ENCODE data around the gene COLEC12.

COLEC12 gene

GRCh38 chr18:435940-436339 lies 64.6 kb downstream of the COLEC12 start:
- Histone ChIP-seq H3K4me3 (ENCODE audit: low read depth, low read length) (no peak overlapping the region), H3K27ac (ENCODE audit: low read depth, low read length) (no peak overlapping the region), H3K27me3 (ENCODE audit: insufficient read depth, low read length) (no peaks in the 10 kb centered on the region), H2AFZ (ENCODE audit: low read length, unreplicated experiment) (no peak overlapping the region), H3K4me1 (ENCODE audit: control insufficient read depth, insufficient read depth, low read length, unreplicated experiment) (peaks cover 17% of the 10 kb centered on the region), H3K79me2 (ENCODE audit: control insufficient read depth, insufficient read depth, low read length, unreplicated experiment) (no peaks in the 10 kb centered on the region), H3K36me3 (ENCODE audit: insufficient read depth, low read length) (no peaks in the 10 kb centered on the region)

- H3K79me2 ChIP-seq (ENCODE audit: control insufficient read depth, insufficient read depth, low read length, unreplicated experiment) = no peaks in the 10 kb centered on the region
- H3K4me3 ChIP-seq (ENCODE audit: low read depth, low read length) = no peak overlapping the region
- no peaks in the 10 kb centered on the region for H3K36me3 ChIP-seq (ENCODE audit: insufficient read depth, low read length)
- no peak overlapping the region for H2AFZ ChIP-seq (ENCODE audit: low read length, unreplicated experiment)
- H3K4me1 ChIP-seq (ENCODE audit: control insufficient read depth, insufficient read depth, low read length, unreplicated experiment) = peaks cover 17% of the 10 kb centered on the region
- peak overlapping the region; percentile 5; the same call in 1 of the 2 replicates for H3K27ac ChIP-seq (ENCODE audit: low read depth, low read length)
- H3K27me3 ChIP-seq (ENCODE audit: insufficient read depth, low read length) = no peaks in the 10 kb centered on the region
These were observed 66.1 kb downstream of the COLEC12 start for GRCh38 chr18:434410-434809.

- no peaks in the 10 kb centered on the region for H3K27me3 ChIP-seq (ENCODE audit: insufficient read depth, low read length)
- H3K79me2 ChIP-seq (ENCODE audit: control insufficient read depth, insufficient read depth, low read length, unreplicated experiment) = no peaks in the 10 kb centered on the region
- peaks cover 17% of the 10 kb centered on the region for H3K4me1 ChIP-seq (ENCODE audit: control insufficient read depth, insufficient read depth, low read length, unreplicated experiment)
- peak overlapping the region; percentile 5; the same call in 1 of the 2 replicates for H3K27ac ChIP-seq (ENCODE audit: low read depth, low read length)
- H2AFZ ChIP-seq (ENCODE audit: low read length, unreplicated experiment) = no peak overlapping the region
- no peak overlapping the region for H3K4me3 ChIP-seq (ENCODE audit: low read depth, low read length)
- H3K36me3 ChIP-seq (ENCODE audit: insufficient read depth, low read length) = no peaks in the 10 kb centered on the region
These were observed 66.5 kb downstream of the COLEC12 start for GRCh38 chr18:433960-434359.

- Histone ChIP-seq H3K4me1 (ENCODE audit: control insufficient read depth, insufficient read depth, low read length, unreplicated experiment) (peaks cover 17% of the 10 kb centered on the region), H3K79me2 (ENCODE audit: control insufficient read depth, insufficient read depth, low read length, unreplicated experiment) (no peaks in the 10 kb centered on the region), H3K27ac (ENCODE audit: low read depth, low read length) (no peak overlapping the region), H3K4me3 (ENCODE audit: low read depth, low read length) (no peak overlapping the region), H3K27me3 (ENCODE audit: insufficient read depth, low read length) (no peaks in the 10 kb centered on the region), H2AFZ (ENCODE audit: low read length, unreplicated experiment) (no peak overlapping the region), H3K36me3 (ENCODE audit: insufficient read depth, low read length) (no peaks in the 10 kb centered on the region)
These were observed 67.2 kb downstream of the COLEC12 start for GRCh38 chr18:433298-433697.

- Histone ChIP-seq H3K36me3 (ENCODE audit: insufficient read depth, low read length) (no peaks in the 10 kb centered on the region), H3K27ac (ENCODE audit: low read depth, low read length) (no peak overlapping the region), H2AFZ (ENCODE audit: low read length, unreplicated experiment) (no peak overlapping the region), H3K4me1 (ENCODE audit: control insufficient read depth, insufficient read depth, low read length, unreplicated experiment) (peaks cover 17% of the 10 kb centered on the region), H3K79me2 (ENCODE audit: control insufficient read depth, insufficient read depth, low read length, unreplicated experiment) (no peaks in the 10 kb centered on the region), H3K4me3 (ENCODE audit: low read depth, low read length) (no peak overlapping the region), H3K27me3 (ENCODE audit: insufficient read depth, low read length) (no peaks in the 10 kb centered on the region)
These were observed 67.7 kb downstream of the COLEC12 start for GRCh38 chr18:432791-433190.

GRCh38 chr18:429030-429429 lies 71.5 kb downstream of the COLEC12 start:
- Histone ChIP-seq H3K36me3 (ENCODE audit: insufficient read depth, low read length) (no peaks in the 10 kb centered on the region), H3K79me2 (ENCODE audit: control insufficient read depth, insufficient read depth, low read length, unreplicated experiment) (no peaks in the 10 kb centered on the region), H3K4me3 (ENCODE audit: low read depth, low read length) (no peak overlapping the region), H2AFZ (ENCODE audit: low read length, unreplicated experiment) (no peak overlapping the region), H3K4me1 (ENCODE audit: control insufficient read depth, insufficient read depth, low read length, unreplicated experiment) (peaks cover 26% of the 10 kb centered on the region), H3K27ac (ENCODE audit: low read depth, low read length) (peak overlapping the region; percentile 58), H3K27me3 (ENCODE audit: insufficient read depth, low read length) (no peaks in the 10 kb centered on the region)

GRCh38 chr18:427005-427404 lies 73.5 kb downstream of the COLEC12 start:
- Histone ChIP-seq H3K4me3 (ENCODE audit: low read depth, low read length) (no peak overlapping the region), H3K27ac (ENCODE audit: low read depth, low read length) (peak overlapping the region; percentile 65), H3K27me3 (ENCODE audit: insufficient read depth, low read length) (no peaks in the 10 kb centered on the region), H3K4me1 (ENCODE audit: control insufficient read depth, insufficient read depth, low read length, unreplicated experiment) (peaks cover 33% of the 10 kb centered on the region), H2AFZ (ENCODE audit: low read length, unreplicated experiment) (no peak overlapping the region), H3K79me2 (ENCODE audit: control insufficient read depth, insufficient read depth, low read length, unreplicated experiment) (no peaks in the 10 kb centered on the region), H3K36me3 (ENCODE audit: insufficient read depth, low read length) (no peaks in the 10 kb centered on the region)

- Histone ChIP-seq H3K4me3 (ENCODE audit: low read depth, low read length) (no peak overlapping the region), H3K36me3 (ENCODE audit: insufficient read depth, low read length) (no peaks in the 10 kb centered on the region), H3K79me2 (ENCODE audit: control insufficient read depth, insufficient read depth, low read length, unreplicated experiment) (no peaks in the 10 kb centered on the region), H3K27ac (ENCODE audit: low read depth, low read length) (no peak overlapping the region), H2AFZ (ENCODE audit: low read length, unreplicated experiment) (no peak overlapping the region), H3K4me1 (ENCODE audit: control insufficient read depth, insufficient read depth, low read length, unreplicated experiment) (peaks cover 48% of the 10 kb centered on the region), H3K27me3 (ENCODE audit: insufficient read depth, low read length) (no peaks in the 10 kb centered on the region)
These were observed 75.3 kb downstream of the COLEC12 start for GRCh38 chr18:425106-425745.

- no peaks in the 10 kb centered on the region for H3K79me2 ChIP-seq (ENCODE audit: control insufficient read depth, insufficient read depth, low read length, unreplicated experiment)
- no peaks in the 10 kb centered on the region for H3K27me3 ChIP-seq (ENCODE audit: insufficient read depth, low read length)
- no peaks in the 10 kb centered on the region for H3K36me3 ChIP-seq (ENCODE audit: insufficient read depth, low read length)
- H3K27ac ChIP-seq (ENCODE audit: low read depth, low read length) = no peak overlapping the region
- H3K4me3 ChIP-seq (ENCODE audit: low read depth, low read length) = no peak overlapping the region
- peaks cover 48% of the 10 kb centered on the region for H3K4me1 ChIP-seq (ENCODE audit: control insufficient read depth, insufficient read depth, low read length, unreplicated experiment)
- no peak overlapping the region for H2AFZ ChIP-seq (ENCODE audit: low read length, unreplicated experiment)
These were observed 75.8 kb downstream of the COLEC12 start for GRCh38 chr18:424668-425067.

GRCh38 chr18:424071-424661 lies 76.3 kb downstream of the COLEC12 start:
- Histone ChIP-seq H3K27me3 (ENCODE audit: insufficient read depth, low read length) (no peaks in the 10 kb centered on the region), H3K27ac (ENCODE audit: low read depth, low read length) (no peak overlapping the region), H3K36me3 (ENCODE audit: insufficient read depth, low read length) (no peaks in the 10 kb centered on the region), H3K79me2 (ENCODE audit: control insufficient read depth, insufficient read depth, low read length, unreplicated experiment) (no peaks in the 10 kb centered on the region), H3K4me1 (ENCODE audit: control insufficient read depth, insufficient read depth, low read length, unreplicated experiment) (peaks cover 48% of the 10 kb centered on the region), H2AFZ (ENCODE audit: low read length, unreplicated experiment) (no peak overlapping the region), H3K4me3 (ENCODE audit: low read depth, low read length) (no peak overlapping the region)

GRCh38 chr18:422966-423365 lies 77.5 kb downstream of the COLEC12 start:
- Histone ChIP-seq H3K27ac (ENCODE audit: low read depth, low read length) (no peak overlapping the region), H3K4me1 (ENCODE audit: control insufficient read depth, insufficient read depth, low read length, unreplicated experiment) (peaks cover 48% of the 10 kb centered on the region), H3K4me3 (ENCODE audit: low read depth, low read length) (no peak overlapping the region)

More at GRCh38 chr18:422966-423365, 77.5 kb downstream of the COLEC12 start:
- H3K36me3 ChIP-seq (ENCODE audit: insufficient read depth, low read length) = no peaks in the 10 kb centered on the region
- H2AFZ ChIP-seq (ENCODE audit: low read length, unreplicated experiment) = no peak overlapping the region
- H3K79me2 ChIP-seq (ENCODE audit: control insufficient read depth, insufficient read depth, low read length, unreplicated experiment) = no peaks in the 10 kb centered on the region
- no peaks in the 10 kb centered on the region for H3K27me3 ChIP-seq (ENCODE audit: insufficient read depth, low read length)

All from ACC112 (cell line).